GM18873 (cell line): ENCODE data around the gene OBSCN.

ENCODE experiments used
- ATAC-seq: cut with Tn5 transposase; IDR thresholded peaks from one replicate; pipeline ENCODE4 v1.9.1; 2021; ENCODE audit warnings: mild to moderate bottlenecking, moderate library complexity, moderate number of reproducible peaks; ENCODE audit not compliant: unreplicated experiment, low FRiP score

OBSCN gene

DNA sequence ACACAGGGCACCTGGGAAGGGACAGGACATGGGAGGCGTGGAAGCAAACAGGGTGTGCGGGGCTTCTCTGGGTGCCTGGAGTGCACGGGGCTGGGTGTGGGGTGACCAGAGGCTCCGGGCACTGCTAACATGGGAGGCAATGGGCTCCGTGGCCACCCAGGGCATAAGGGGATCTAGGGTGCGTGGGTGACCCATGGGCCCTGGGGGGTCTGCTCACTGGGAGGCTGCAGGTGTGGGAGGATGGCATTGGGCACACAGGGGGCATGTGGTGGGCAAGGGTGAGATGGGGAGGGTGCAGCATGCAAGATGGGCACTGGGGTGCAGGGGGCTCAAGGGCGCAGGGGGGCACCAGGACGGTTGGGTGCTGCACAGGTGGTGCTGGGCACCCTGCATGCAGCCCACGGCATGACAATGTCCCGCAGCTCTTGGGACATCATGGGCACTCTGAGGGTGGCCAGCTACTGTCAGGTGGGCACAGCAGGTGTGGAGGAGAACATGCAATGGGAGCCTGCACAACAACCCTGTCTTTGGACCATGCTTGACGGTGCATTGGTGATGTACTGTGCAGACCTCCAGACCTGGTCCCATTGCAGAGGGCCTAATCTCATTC is 183.7 kb downstream of the OBSCN start:
- no peak for ATAC-seq

DNA sequence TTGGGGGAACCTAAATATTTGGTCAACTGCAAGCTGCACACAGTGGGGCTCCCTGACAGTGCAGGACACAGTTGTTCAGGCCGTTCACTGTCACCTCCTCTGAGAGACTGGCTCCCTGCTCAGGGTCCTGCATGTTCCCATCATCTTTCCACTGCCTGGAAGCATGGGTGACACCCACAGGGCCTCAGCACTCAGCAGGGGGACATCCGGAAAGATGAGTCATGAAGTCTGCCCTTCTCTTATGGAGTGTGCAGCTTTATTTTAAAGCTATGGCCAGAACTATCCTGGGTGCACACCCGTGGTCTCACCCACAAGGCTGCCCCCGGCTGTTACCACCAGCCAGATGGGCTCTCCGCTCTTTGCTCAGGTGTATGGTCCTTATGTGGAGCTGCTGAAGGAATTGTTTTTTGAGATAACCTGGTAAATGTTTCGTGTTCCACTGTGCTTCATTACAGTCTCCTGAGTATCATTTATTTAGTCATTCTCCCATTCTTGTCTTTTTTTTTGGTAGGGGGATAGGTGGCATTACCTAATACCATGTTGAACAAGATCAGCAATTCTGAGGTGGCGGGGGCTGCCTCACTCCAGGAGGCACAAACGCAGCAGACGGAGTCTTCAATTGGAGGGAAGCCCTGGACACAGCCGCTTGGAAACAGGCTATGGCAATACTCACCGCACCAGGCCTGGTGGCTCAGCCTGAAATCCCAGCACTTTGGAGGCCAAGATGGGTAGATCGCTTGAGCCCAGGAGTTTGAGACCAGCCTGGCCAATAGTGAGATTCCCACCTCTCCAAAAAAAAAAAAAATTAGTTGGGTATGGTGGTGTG is 184.5 kb downstream of the OBSCN start:
- no peak for ATAC-seq

DNA sequence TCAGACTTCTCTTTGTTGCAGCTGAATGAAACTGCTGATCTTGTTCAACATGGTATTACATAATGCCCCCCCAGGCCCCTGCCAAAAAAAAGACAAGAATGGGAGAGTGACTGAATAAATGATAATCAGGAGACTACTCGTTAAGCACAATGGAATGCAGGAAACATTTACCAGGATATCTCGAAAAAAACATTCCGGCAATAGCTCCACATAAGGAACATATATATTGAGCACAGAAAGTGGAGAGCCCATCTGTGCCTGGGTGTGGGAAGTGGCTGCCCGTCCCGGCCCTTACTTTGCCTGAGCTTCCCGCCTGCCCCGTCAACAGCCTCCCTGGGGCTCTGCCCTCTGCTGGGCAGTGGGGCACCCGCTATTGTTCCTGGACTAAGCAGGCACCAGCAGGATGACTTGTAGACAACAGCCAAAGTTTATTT is 185.4 kb downstream of the OBSCN start:
- no peak for ATAC-seq

DNA sequence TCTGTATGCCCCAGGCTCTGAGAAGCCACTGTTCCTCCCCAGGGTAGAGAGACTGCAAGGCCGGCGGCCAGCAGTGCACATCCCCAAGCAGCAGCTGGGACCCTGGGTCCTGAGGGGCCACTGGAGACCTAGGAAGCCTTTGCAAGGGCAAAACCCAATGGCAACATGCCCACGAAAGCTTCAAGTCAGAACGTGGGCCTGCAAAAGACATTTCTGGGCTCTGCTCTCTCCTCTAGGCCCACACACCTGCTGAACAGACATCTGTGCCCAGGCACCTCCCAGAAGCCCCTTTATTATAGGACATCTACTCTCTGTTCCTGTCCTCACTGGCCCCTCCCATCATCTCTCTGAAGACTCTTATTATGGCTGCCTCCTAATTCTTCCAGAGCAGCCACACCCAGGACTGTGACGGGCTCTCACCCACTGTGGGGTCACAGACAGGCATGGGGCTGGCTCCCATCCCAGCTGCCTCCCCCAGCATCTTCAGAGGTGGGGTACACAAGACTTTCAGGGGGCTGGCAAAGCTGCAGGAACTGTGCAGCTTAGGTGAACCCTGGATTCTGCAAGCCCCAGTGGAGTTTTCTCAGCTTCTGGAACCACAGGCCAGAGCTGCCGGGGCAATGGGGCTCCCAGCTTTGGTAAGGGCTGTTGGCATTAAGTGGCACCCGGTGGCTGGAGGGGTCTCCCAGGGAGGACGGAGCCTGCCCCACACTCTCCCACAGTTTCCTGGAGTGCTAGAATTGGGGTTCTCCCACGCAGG is 186.1 kb downstream of the OBSCN start:
- no peak for ATAC-seq

DNA sequence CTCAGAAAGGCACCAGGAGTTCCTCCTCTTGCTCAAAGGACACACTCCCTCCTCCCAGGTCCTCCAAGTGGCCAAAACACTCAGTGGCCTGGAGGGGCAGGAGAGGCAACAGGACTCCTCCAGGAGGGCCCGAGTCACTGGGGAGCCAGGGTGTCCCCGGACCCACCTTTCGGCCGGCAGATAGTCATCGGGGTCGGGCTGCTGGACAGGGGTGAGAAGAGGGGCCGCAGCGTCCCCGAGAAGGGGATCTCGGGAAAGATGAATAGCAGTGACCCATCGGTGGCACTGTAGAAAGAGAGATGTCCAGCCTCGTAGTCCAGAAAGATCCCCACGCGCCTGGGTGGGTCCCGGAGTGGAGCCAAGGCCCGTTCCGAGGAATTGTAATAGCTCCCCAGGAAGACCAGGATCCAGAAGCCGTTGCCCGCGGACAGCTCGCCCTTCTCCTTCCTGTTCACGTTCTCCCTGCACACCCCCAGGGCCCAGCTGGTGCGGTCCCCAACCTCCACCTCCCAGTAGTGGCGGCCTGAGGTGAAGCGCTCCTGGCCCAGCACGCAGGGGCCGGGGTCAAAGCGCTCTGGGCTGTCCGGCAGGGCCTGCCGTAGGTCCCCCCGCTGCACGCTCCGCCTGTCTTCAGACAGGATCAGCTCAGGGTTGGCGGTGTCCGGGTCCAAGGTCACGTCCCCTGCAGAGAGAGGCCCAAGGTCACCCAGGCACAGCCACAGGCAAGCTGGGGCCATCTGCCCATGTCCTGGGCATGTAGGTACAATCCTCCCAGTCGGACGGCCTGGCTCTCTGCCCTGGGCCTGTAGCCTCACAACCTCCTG is 186.9 kb downstream of the OBSCN start:
- no peak for ATAC-seq

DNA sequence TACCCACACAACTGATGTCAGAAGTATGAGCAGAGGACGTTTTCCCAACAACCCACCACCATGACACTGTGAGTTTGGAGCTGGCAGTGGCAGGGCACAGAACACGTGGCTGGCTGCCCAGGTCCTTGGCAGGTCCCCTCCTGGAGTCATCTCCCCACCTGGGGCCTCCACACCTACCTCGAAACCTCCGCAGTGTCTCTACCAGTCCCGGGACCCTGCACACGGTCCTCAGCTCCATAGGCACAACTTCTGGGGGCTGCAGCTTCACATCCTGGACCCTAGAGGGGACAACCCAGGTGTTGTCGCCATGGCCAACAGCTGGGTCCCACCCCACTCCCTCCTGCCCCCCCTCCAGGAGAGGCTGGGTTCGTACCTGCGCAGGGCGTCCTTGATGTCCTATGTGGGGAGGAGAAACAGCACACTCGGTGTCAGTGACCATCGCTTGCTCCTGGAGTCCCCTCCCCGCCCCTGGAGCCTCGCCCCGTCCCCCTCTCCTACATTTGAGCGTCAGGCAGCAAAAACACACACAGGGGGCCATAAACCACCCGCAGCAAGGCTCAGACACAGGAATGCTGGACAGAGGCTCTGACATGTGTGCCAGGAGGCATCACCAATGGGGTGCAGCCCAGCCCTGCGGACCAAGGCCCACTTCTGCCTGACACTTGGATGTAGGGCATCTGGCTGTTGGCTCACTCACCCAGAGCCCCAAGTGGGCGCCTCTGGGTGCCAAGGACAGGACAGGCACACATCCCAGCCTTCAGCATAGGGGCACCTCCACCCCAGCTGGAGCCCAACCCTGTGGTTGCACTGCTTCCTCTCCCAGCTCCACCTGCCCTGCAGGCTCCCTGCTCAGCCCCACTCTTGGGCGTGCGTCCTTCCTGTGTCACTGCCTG is 189.2 kb downstream of the OBSCN start:
- no peak for ATAC-seq

DNA sequence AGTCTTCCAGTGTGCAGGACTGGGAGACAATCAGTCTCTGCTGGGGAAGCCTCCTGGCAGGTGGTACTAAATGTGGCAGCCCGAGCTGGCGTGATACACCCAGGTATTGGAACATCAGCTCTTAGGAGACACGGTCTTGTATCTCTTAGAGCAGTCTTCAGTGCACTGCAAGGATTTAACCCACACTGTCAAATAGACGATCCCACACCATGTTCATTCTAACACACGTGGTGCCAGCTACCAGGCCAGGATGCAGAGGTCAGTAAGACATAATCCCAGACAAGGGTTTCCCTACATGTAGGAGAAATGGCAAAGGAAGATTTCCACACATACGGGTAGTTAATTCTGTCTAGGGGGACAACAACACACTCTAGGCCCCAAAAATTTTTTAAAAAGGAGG is 190.1 kb downstream of the OBSCN start:
- no peak for ATAC-seq

DNA sequence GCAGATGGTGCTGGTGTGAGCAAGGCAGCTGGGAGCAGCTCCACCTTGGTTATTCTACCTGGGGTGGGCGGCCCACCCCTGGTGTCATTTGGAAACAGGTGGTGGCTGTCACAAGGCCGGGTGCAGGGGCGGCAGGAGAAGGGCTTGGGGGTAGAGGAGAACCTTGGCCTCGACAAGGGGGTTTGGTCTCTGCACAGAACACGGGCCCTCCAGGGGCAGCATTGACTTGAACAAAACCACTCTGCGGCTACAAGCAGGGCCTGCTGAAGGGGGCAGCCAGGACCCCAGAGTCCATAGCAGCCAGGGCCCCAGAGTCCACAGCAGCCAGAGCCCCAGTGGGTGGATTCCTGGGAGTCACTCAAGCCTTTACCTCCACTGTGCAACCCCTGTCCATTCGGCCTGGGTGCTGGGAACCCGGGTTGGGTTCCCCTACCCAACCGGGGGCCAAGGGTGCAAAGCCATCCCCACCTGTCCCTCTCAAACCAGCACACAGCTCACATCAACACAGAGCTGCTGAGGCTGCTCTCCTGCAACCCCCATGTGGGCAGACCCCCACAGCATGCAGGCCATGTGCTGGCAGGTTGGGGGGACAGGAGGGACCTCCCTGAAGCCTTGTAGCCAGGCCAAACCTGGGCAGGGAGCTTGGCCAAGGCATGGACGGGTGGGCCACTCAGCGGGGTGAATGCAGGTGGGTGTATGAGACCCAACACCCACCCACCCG is 191.1 kb downstream of the OBSCN start:
- no peak for ATAC-seq

DNA sequence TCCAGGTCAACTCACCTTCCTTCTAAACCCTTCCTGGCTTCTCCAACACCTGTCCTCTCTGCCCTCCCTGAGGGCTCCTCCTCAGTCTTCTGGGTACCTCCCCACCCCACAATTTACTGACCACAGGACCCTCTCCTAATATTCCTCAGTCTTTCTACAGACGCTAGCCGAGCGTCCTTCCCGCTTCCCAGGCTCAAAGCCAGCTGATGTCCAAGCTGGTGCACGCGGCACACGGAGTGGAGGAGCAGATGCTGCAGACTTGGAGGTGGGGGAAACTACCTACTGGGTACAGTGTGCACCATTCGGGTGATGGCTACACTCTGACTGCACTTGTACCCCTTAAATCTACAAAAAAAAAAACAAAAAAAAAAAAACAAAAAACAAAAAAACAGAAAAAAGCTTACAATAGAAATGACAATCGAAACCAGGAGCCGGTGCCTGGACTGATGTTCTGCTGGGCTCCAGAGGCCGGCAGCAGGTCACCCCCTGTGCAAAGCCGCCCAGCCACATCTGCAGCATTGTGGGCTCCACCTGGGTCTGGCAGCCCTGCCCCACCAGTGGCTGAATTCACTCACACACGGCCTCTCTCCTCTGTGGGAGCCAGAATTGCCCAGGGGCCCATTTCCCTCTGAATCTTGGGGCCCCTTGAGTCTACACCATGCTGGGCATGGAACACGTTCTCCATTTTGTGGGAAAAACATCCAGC is 191.8 kb downstream of the OBSCN start:
- no peak for ATAC-seq

DNA sequence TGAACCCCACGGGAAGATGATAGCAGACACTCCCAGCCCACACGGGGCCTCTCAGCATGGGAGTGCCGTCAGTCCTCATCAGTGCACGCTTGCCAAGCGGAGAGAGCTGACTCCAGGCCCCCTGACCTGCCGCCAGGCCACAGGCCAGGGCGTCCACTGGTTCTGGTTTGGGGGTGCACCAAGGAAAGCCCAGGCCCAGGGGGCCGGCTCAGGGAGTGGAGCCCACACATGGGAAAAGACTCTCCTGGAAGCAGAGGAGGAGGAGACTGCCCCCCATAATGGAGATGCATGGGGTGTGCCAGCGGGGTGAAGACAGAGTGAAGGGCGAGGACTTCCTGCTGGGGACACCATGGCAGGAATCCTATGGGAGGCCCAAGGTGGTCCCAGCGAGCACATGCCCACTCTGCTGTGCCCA is 192.4 kb downstream of the OBSCN start:
- no peak for ATAC-seq

DNA sequence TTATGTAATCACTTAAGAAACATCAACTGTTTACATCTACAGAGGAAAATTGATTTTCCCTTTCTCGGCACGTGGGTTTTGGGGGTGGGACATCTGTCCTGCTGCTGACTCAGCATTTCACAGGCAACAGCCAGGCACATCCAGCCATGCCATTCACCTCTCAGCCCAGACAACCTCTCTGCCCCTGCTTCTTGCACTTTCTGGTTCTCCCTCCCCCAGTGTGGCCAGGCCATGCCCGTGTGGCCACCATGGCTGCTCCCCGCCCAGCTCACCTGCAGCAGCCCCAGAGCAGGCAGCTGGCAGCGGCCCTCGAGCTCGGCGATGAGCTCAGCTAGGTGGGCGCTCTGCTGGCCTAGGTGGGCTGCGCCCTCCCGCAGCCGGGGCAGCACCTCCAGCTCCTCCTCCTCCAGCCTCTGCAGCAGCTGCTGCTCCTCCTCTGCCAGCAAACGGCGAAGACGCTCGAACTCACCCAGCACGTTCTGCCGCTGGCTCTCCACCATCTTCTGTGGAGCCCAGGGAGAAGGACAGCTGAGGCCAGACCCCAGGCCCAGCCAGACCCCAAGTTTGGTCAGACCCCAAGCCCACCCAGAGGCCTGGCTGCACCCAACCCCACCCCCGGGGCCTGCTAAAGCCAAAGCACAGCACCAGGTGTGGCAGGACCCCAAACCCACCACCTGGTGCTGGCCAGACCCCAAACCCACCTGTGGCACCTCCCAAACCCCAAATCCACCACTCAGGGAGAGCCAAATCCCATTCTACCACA is 193.0 kb downstream of the OBSCN start:
- no peak for ATAC-seq

DNA sequence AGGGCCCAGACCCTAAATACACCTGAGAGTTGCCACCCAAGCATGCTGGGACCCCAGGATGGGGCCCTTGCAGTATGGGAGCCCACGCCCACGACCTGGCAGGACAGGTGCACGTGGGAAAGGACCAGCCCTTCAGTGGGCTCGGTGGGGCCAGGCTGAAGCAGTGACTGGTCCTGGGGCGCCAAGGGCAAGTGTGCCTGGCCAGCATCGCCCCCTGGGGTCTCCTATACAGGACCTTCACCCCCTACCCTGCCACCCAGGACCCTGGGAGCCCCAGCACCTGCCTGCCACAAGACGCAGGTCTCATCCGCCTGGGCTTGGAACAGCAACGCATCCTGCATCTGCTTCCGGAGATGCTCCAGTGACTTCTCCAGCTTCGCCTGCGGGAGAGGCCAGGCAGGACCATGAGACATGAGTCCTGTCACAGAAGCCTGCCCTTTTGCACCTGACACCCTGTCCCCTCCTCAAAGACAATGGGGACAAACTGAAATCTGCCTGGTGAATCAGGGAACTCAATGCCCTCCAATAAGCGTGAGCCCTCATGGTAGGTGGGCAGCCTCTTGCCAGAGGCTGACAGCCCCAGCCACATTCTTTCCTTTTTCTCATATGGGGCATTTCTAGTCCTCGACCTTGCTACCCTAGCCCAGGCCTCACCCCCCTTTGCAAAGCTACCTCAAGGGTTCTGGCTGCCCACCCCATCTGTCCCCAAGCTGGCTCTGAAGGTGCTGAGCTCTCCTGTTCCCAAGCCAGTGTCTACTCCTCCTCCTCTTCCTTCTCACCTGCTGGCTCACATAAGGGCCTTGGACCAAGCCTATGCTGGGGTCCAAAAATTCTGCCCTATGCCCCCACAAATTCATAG is 194.2 kb downstream of the OBSCN start:
- ATAC-seq, result no peak

DNA sequence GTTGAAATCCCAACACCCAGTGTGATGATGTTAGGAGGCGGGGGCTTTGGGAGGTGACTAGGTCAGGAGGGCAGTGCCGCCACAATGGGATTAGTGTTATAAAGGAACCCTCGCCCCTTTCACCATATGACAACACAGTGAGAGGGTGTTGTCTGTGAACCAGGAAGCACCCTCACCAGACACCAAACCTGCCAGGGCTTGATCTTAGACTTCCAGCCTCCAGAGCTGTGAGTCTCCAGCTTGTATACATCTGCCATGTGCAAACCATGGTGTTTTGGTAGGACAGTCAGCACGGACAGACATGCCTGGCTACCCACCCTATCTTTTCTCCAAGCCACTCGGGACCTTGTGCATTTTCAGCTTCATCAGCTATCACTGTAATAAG is 194.8 kb downstream of the OBSCN start:
- ATAC-seq, result no peak

DNA sequence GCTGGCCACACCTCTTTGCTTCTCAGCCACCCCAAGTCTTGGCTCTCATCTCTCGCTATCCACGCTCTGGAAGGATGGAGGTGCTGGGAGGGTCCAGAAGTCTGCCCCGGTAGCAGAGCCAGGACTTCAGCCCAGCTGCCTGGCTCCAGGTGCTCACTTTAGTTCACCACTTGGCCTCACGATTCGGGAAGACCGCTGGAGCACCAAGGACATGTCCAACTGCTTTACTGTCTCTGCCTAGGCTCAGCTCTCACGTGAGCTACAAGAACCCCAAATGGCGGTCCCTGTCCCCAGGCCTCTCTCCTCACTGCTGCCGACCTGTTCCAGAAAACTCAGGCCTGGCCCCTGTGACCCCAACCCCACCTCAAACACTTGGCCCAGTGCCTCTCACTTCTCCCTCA is 195.4 kb downstream of the OBSCN start:
- no peak for ATAC-seq

DNA sequence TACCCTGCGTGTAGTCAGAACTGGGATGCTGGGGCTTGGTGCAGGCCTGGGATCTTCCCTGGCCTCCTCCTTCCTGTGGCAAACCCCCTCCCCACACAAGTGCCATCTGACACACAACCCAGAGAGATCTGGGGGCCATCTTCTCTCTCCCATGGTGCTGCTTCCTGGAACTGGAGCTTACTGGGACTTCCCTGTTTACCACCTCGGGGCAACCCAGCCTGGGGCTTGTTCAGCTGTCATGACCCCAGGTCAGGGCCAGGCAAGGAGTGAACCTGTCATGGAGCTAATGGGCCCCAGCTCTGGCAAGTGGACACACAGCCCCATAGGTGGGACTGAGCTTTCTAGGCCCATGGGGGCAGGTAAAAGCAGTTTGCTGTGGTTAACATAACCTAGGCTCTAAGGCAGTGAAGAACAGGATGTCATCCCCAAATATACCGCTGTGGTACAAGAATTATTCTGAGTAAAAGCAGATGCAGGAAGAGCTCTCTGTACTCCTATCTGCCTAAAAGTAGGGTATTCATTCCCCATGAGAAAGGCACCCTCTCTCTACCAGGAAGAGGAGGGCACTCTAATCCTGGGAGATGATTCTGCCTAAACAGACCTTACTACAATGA is 196.4 kb downstream of the OBSCN start:
- ATAC-seq, result no peak

DNA sequence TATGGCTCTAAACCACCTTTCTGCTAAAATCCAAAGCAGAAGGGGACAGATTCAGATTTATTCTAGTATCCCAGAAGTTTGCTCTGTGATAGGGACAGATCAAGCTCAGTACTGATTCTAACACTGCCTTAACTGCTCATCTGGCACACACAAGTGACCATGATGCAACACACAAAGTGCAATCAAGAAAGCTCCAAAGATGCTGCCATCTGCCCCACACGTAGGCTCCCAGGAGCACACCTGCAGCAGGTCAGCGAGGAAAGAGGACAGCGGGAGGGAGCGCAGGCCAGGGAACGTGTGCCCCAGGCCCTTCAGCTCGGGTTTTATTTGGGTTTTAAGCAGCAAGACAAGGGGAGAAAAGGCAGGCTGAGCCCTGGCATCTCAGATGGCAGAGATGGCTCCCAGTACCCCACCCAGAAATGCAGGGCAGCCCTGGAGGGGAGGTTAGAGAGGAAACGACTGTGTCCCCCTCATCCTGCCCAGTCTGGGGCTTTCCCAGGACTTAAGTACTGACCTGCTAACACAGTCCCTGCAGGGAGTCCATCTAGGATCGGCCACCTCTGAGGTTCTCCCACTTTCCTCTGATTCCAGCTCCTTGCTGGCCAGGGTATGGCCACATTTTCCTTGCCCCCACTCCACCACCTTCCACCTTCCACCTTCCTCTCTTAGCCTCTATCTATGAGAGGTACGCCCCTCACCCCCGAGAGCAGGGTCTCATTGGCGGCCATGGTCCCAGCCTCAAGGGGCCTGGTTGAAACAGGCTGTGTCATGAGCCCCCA is 197.5 kb downstream of the OBSCN start:
- ATAC-seq, result no peak
